Right lobe of liver (tissue), 4 donors: ENCODE data around the gene CYB5R2.

Experiments
- CTCF ChIP-seq, 4 donors: fragments of 200-600 bp in 3 of 4; fragments of 450-650 bp in 1 of 4; IDR thresholded peaks; one replicate each; pipeline versions ENCODE4 v1.5.1 to v1.8.0; 2016 to 2022; ENCODE audit warnings: antibody characterized with exemption in 4 of 4, mild to moderate bottlenecking in 2 of 4
- POLR2A ChIP-seq: fragments of 450-650 bp; IDR thresholded peaks from one replicate; pipeline ENCODE4 v1.6.1; 2017; ENCODE audit warnings: antibody characterized with exemption, mild to moderate bottlenecking
- donor health status: DM: no; HTN: no; CAD: no.
- donor health status: DM: no; HTN: no; CAD: no.
- donor health status: DM: no; HTN: yes; CAD: no.

- TF ChIP-seq CTCF (IDR thresholded peaks at IDR 0.05) (no peak), POLR2A (no peak)
Measured at GRCh38 chr11:7667460-7667859, 5.8 kb downstream of the CYB5R2 start.
